HepG2 (cell line): ENCODE data around the gene BIRC3. TPM values are rescaled to one million over a fixed set of nuclear protein-coding genes. Genes with fewer than 3 reads are reported as not detected.

Experiments used
- ATF6 ChIP-seq: sonication (generic); formaldehyde crosslinking; conservative IDR thresholded peaks from 2 replicates; pipeline ENCODE4 v1.4.0; 2020; ENCODE audit warnings: missing genetic modification reagents
- ERF ChIP-seq: IDR thresholded peaks from 2 replicates; pipeline ENCODE4 v1.6.1; 2018; ENCODE audit warnings: missing biosample characterization, missing genetic modification reagents
- FOXK1 ChIP-seq: sonication (generic); formaldehyde crosslinking; IDR thresholded peaks from 2 replicates; pipeline ENCODE4 v1.4.0; 2020; ENCODE audit warnings: low read depth, missing genetic modification reagents, borderline replicate concordance
- GRHL1 ChIP-seq: sonication (generic); formaldehyde crosslinking; conservative IDR thresholded peaks from 2 replicates; pipeline ENCODE4 v1.8.0; 2022; ENCODE audit warnings: missing genetic modification reagents
- KLF9 ChIP-seq: IDR thresholded peaks from 2 replicates; pipeline ENCODE4 v1.6.1; 2016; ENCODE audit warnings: low read depth
- KMT2A ChIP-seq: sonication (generic); formaldehyde crosslinking; IDR thresholded peaks from 2 replicates; pipeline ENCODE4 v1.4.0; 2020; ENCODE audit warnings: missing genetic modification reagents
- PHF20 ChIP-seq: sonication (generic); formaldehyde crosslinking; IDR thresholded peaks from 2 replicates; pipeline ENCODE4 v1.5.0; 2020; ENCODE audit warnings: mild to moderate bottlenecking, missing genetic modification reagents
- PHF21A ChIP-seq: sonication (generic); formaldehyde crosslinking; IDR thresholded peaks from 2 replicates; pipeline ENCODE4 v1.5.0; 2020; ENCODE audit warnings: mild to moderate bottlenecking, missing genetic modification reagents
- POLR2A ChIP-seq, 2 experiments: IDR thresholded peaks; 2 replicates each; pipeline ENCODE4 v1.6.1; 2011; ENCODE audit warnings: low read depth in 2 of 2, low read length in 2 of 2, mild to moderate bottlenecking in 1 of 2, moderate library complexity in 1 of 2; ENCODE audit not compliant: insufficient read depth in 1 of 2
- RFX3 ChIP-seq: IDR thresholded peaks from 2 replicates; pipeline ENCODE4 v1.6.1; 2016; ENCODE audit warnings: missing biosample characterization, missing genetic modification reagents
- THYN1 ChIP-seq: sonication (generic); formaldehyde crosslinking; IDR thresholded peaks from 2 replicates; pipeline ENCODE4 v1.8.1; 2023; ENCODE audit warnings: low read depth, mild to moderate bottlenecking, moderate library complexity, missing genetic modification reagents, borderline replicate concordance
- ZC3H13 ChIP-seq: sonication (generic); formaldehyde crosslinking; IDR thresholded peaks from 2 replicates; pipeline ENCODE4 v1.8.1; 2023; ENCODE audit warnings: mild to moderate bottlenecking, missing genetic modification reagents, moderate library complexity
- ZNF367 ChIP-seq: sonication (generic); formaldehyde crosslinking; IDR thresholded peaks from 2 replicates; pipeline ENCODE4 v1.4.0; 2020; ENCODE audit warnings: missing genetic modification reagents, borderline replicate concordance
- ZNF383 ChIP-seq: sonication (generic); formaldehyde crosslinking; IDR thresholded peaks from 2 replicates; pipeline ENCODE4 v1.4.0; 2020; ENCODE audit warnings: missing genetic modification reagents, mild to moderate bottlenecking, borderline replicate concordance
- polyA plus RNA-seq, 8 experiments: library from polyadenylated mRNA; depleted of rRNA in 3 of 8; stranded (reverse) in 7 of 8; unstranded in 1 of 8; fragments of >200 nt; fragmentation: Illumina TruSeq in 4 of 8; extraction: Trizol in 4 of 8; gene quantifications; 2 replicates each; pipeline versions ENCODE4 v1.2.1 to v1.2.3, GENCODE V29; 2011 to 2016; ENCODE audit warnings: low read depth in 4 of 8, missing spikeins in 1 of 8, mixed read lengths in 1 of 8; ENCODE audit not compliant: insufficient read depth in 1 of 8
- total RNA-seq, 5 experiments: library from RNA; depleted of rRNA; stranded (reverse); fragments of >200 nt; fragmentation: Illumina TruSeq; extraction: Trizol; gene quantifications; 2 replicates each; pipeline ENCODE4 v1.2.3, GENCODE V29; 2016; ENCODE audit warnings: low read depth in 1 of 5
- TF ChIP-seq, protein P1 (sequence below): sonication (generic); formaldehyde crosslinking; IDR thresholded peaks from one replicate; pipeline ENCODE4 v1.5.1; 2020; ENCODE audit warnings: mild to moderate bottlenecking, missing genetic modification reagents; ENCODE audit errors: not compliant biosample characterization
- TF ChIP-seq, protein P2 (sequence below): IDR thresholded peaks from 2 replicates; pipeline ENCODE4 v1.6.1; 2016; ENCODE audit warnings: low read depth, borderline replicate concordance

Gene BIRC3
- total and polyA plus RNA-seq, 2 of the 13 experiments (the other 11 are each of a cell fraction or from before 2014, with no cell fraction given): 0.41 to 4.2 TPM

- TF ChIP-seq, protein P1, sequence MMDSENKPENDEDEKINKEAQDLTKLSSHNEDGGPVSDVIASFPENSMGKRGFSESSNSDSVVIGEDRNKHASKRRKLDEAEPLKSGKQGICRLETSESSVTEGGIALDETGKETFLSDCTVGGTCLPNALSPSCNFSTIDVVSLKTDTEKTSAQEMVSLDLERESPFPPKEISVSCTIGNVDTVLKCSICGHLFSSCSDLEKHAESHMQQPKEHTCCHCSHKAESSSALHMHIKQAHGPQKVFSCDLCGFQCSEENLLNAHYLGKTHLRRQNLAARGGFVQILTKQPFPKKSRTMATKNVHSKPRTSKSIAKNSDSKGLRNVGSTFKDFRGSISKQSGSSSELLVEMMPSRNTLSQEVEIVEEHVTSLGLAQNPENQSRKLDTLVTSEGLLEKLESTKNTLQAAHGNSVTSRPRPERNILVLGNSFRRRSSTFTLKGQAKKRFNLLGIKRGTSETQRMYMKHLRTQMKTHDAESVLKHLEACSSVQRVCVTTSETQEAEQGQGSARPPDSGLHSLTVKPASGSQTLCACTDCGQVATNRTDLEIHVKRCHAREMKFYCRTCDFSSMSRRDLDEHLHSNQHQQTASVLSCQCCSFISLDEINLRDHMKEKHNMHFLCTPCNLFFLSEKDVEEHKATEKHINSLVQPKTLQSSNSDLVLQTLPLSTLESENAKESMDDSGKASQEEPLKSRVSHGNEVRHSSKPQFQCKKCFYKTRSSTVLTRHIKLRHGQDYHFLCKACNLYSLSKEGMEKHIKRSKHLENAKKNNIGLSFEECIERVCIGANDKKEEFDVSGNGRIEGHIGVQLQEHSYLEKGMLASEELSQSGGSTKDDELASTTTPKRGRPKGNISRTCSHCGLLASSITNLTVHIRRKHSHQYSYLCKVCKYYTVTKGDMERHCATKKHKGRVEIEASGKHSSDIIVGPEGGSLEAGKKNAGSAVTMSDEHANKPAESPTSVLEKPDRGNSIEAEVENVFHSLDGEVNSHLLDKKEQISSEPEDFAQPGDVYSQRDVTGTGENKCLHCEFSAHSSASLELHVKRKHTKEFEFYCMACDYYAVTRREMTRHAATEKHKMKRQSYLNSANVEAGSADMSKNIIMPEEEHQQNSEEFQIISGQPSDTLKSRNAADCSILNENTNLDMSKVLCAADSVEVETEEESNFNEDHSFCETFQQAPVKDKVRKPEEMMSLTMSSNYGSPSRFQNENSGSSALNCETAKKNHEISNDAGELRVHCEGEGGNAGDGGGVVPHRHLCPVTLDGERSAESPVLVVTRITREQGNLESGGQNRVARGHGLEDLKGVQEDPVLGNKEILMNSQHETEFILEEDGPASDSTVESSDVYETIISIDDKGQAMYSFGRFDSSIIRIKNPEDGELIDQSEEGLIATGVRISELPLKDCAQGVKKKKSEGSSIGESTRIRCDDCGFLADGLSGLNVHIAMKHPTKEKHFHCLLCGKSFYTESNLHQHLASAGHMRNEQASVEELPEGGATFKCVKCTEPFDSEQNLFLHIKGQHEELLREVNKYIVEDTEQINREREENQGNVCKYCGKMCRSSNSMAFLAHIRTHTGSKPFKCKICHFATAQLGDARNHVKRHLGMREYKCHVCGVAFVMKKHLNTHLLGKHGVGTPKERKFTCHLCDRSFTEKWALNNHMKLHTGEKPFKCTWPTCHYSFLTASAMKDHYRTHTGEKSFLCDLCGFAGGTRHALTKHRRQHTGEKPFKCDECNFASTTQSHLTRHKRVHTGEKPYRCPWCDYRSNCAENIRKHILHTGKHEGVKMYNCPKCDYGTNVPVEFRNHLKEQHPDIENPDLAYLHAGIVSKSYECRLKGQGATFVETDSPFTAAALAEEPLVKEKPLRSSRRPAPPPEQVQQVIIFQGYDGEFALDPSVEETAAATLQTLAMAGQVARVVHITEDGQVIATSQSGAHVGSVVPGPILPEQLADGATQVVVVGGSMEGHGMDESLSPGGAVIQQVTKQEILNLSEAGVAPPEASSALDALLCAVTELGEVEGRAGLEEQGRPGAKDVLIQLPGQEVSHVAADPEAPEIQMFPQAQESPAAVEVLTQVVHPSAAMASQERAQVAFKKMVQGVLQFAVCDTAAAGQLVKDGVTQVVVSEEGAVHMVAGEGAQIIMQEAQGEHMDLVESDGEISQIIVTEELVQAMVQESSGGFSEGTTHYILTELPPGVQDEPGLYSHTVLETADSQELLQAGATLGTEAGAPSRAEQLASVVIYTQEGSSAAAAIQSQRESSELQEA (CRISPR knock-in tag): no peak
- TF ChIP-seq ERF (peak; percentile 57; the same call in 1 of the 2 replicates), PHF21A (CRISPR knock-in tag) (peak; percentile 74), RFX3 (CRISPR knock-in tag) (no peak), FOXK1 (0 out of 2 replicates have a peak, but pooled peaks have one; percentile 34), ZNF383 (CRISPR knock-in tag) (no peak), GRHL1 (CRISPR knock-in tag) (no peak), KLF9 (CRISPR knock-in tag) (no peak), ZC3H13 (no peak), KMT2A (CRISPR knock-in tag) (peak; percentile 83; the same call in 1 of the 2 replicates), PHF20 (CRISPR knock-in tag) (peak; percentile 60; the same call in 1 of the 2 replicates), ZNF367 (CRISPR knock-in tag) (0 out of 2 replicates have a peak, but pooled peaks have one; percentile 55), ATF6 (CRISPR knock-in tag) (no peak), THYN1 (no peak), POLR2A (IDR thresholded peaks at IDR 0.05; ENCODE audit: insufficient read depth in 1 of 2, low read depth in 2 of 2, low read length in 2 of 2) (peak; percentile 78 to 82)
- TF ChIP-seq, protein P2, sequence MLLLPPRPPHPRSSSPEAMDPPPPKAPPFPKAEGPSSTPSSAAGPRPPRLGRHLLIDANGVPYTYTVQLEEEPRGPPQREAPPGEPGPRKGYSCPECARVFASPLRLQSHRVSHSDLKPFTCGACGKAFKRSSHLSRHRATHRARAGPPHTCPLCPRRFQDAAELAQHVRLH (CRISPR knock-in tag): peak; percentile 58; the same call in 1 of the 2 replicates
Measured at GRCh38 chr11:102346748-102347461, 29.6 kb downstream of the BIRC3 start, which contains the start of gene BIRC2 (continued).
